Lower leg skin (tissue), 3 donors: Measurements from ENCODE around the gene DSTN.

Experiments
- CTCF ChIP-seq, 3 donors: fragments of 450-650 bp; IDR thresholded peaks; one replicate each; pipeline ENCODE4 v1.5.1; 2016; ENCODE audit warnings: antibody characterized with exemption in 3 of 3, mild to moderate bottlenecking in 3 of 3, moderate library complexity in 2 of 3
- POLR2A ChIP-seq, 2 donors: fragments of 450-650 bp; IDR thresholded peaks; one replicate each; pipeline ENCODE4 v1.6.1; 2016 to 2017; ENCODE audit warnings: antibody characterized with exemption in 2 of 2, mild to moderate bottlenecking in 1 of 2, moderate library complexity in 1 of 2

- TF ChIP-seq CTCF (IDR thresholded peaks at IDR 0.05) (no peak), POLR2A (IDR thresholded peaks at IDR 0.05) (no peak)
These were observed 44.2 kb upstream of the DSTN start for GRCh38 chr20:17525650-17526049.
